Keratinocyte (primary cell): ENCODE data around the gene MSI2. TPM values are rescaled to one million over a fixed set of nuclear protein-coding genes. Genes with fewer than 3 reads are reported as not detected.

Experiments
- DNase-seq: peaks from one replicate; pipeline ENCODE4 v3.0.0-alpha.2; 2011; ENCODE audit warnings: low read depth, missing footprints, low spot score
- FAIRE-seq: peaks from 2 replicates; lab custom pipeline; 2011; peaks lifted over from hg19 to GRCh38; lab: Jason Lieb, UNC
- H2AFZ ChIP-seq: 2 replicates; pipeline ENCODE4 v1.6.0; 2012; ENCODE audit warnings: low read length, control low read depth, inconsistent platforms; ENCODE audit not compliant: control insufficient read depth
- H3K27ac ChIP-seq: 2 replicates; pipeline ENCODE4 v1.5.1; 2011; ENCODE audit warnings: low read length; ENCODE audit not compliant: control insufficient read depth, insufficient read depth
- H3K27me3 ChIP-seq: 3 replicates; pipeline ENCODE4 v1.6.0; 2011; ENCODE audit warnings: low read length; ENCODE audit not compliant: control insufficient read depth, insufficient read depth; ENCODE audit errors: extremely low read depth
- H3K36me3 ChIP-seq, 2 experiments: 2 replicates in 1 of 2; 3 replicates in 1 of 2; pipeline ENCODE4 v1.5.1; 2011; ENCODE audit warnings: low read length in 2 of 2, mild to moderate bottlenecking in 1 of 2; ENCODE audit not compliant: control insufficient read depth in 2 of 2, insufficient read depth in 2 of 2; ENCODE audit errors: extremely low read depth in 1 of 2
- H3K4me1 ChIP-seq: 3 replicates; pipeline ENCODE4 v1.5.1; 2011; ENCODE audit warnings: low read length; ENCODE audit not compliant: control insufficient read depth, insufficient read depth; ENCODE audit errors: extremely low read depth
- H3K4me2 ChIP-seq: 3 replicates; pipeline ENCODE4 v1.6.0; 2011; ENCODE audit warnings: low read depth, low read length; ENCODE audit not compliant: control insufficient read depth, insufficient read depth; ENCODE audit errors: extremely low read depth
- H3K4me3 ChIP-seq, 3 experiments: fragments of 200-600 bp in 1 of 3; sonication (generic) in 1 of 3; 2 replicates in 2 of 3; 3 replicates in 1 of 3; pipeline ENCODE4 v1.5.1; 2011 to 2016; ENCODE audit warnings: low read length in 3 of 3, mild to moderate bottlenecking in 3 of 3, control low read depth in 2 of 3, inconsistent platforms in 1 of 3, low read depth in 1 of 3, mixed read lengths in 1 of 3, mixed run types in 1 of 3, moderate library complexity in 1 of 3; ENCODE audit not compliant: control insufficient read depth in 2 of 3, insufficient read depth in 2 of 3; ENCODE audit errors: extremely low read depth in 1 of 3
- H3K79me2 ChIP-seq: 2 replicates; pipeline ENCODE4 v1.6.0; 2012; ENCODE audit warnings: low read length; ENCODE audit not compliant: control insufficient read depth, insufficient read depth
- H3K9ac ChIP-seq: 3 replicates; pipeline ENCODE4 v1.6.0; 2011; ENCODE audit warnings: low read length; ENCODE audit not compliant: control insufficient read depth, insufficient read depth; ENCODE audit errors: extremely low read depth
- H3K9me1 ChIP-seq: 3 replicates; pipeline ENCODE4 v1.6.0; 2011; ENCODE audit warnings: low read length; ENCODE audit not compliant: control insufficient read depth, insufficient read depth; ENCODE audit errors: extremely low read depth
- H3K9me3 ChIP-seq: 2 replicates; pipeline ENCODE4 v1.5.1; 2012; ENCODE audit warnings: low read depth, low read length; ENCODE audit not compliant: control insufficient read depth
- H4K20me1 ChIP-seq: 3 replicates; pipeline ENCODE4 v1.6.0; 2011; ENCODE audit warnings: low read length; ENCODE audit not compliant: control insufficient read depth, insufficient read depth; ENCODE audit errors: extremely low read depth
- CTCF ChIP-seq, 3 experiments: IDR thresholded peaks in 1 of 3; conservative IDR thresholded peaks in 1 of 3; optimal IDR thresholded peaks in 1 of 3; 2 replicates in 2 of 3; 3 replicates in 1 of 3; pipeline versions ENCODE3 to v1.5.1; 2011; ENCODE audit warnings: low read length in 3 of 3, mild to moderate bottlenecking in 3 of 3, moderate library complexity in 2 of 3, control low read depth in 1 of 3, inconsistent platforms in 1 of 3; ENCODE audit not compliant: insufficient read depth in 2 of 3; ENCODE audit errors: extremely low read depth in 1 of 3
- EZH2 ChIP-seq: IDR thresholded peaks from one replicate; pipeline ENCODE4 v1.6.1; 2012; ENCODE audit warnings: inconsistent platforms, mild to moderate bottlenecking, low read length, moderate library complexity
- dilution Hi-C: fragments of 300-500 bp; cut with MboI; formaldehyde crosslinking; loops from one replicate; pipeline ENCODE4 v1.7.0; 2020; ENCODE audit warnings: low sequenced_read_pairs; ENCODE audit not compliant: extremely low pct_ligation_motif_present
- polyA plus RNA-seq, 5 experiments: library from polyadenylated mRNA; depleted of rRNA in 3 of 5; stranded (reverse) in 3 of 5; stranded (forward) in 1 of 5; unstranded in 1 of 5; fragments of >200 nt; gene quantifications; 1 replicate in 1 of 5; 2 replicates in 3 of 5; 3 replicates in 1 of 5; pipeline versions ENCODE4 v1.2.1 to v1.2.3, GENCODE V29; 2011 to 2012; ENCODE audit warnings: missing spikeins in 2 of 5, low read depth in 1 of 5, low replicate concordance in 1 of 5

The MSI2 gene
- polyA plus RNA-seq, 1 donor (not counting 4 experiments of a cell fraction or from before 2014, with no cell fraction given): 22.3 TPM

GRCh38 chr17:57532556-57532955 lies 276.2 kb downstream of the MSI2 start:
- no peak overlapping the region for H3K4me2 ChIP-seq
- TF ChIP-seq CTCF (optimal IDR thresholded peaks at IDR 0.05 in 1 of 3, IDR thresholded peaks at IDR 0.05 in 1 of 3, conservative IDR thresholded peaks at IDR 0.05 in 1 of 3; ENCODE audit: extremely low read depth in 1 of 3, insufficient read depth in 2 of 3, low read length in 3 of 3): no peak
- TF ChIP-seq EZH2: no peak
- H3K9me1 ChIP-seq: no peaks in the 10 kb centered on the region
- H3K4me1 ChIP-seq: no peaks in the 10 kb centered on the region
- H4K20me1 ChIP-seq: no peaks in the 10 kb centered on the region
- no peak overlapping the region for H3K27ac ChIP-seq
- H3K4me3 ChIP-seq: no peak overlapping the region
- no peaks in the 10 kb centered on the region for H3K9me3 ChIP-seq
- no peak overlapping the region for H3K9ac ChIP-seq
- DNase-seq (no peak), FAIRE-seq (no peak)
- H2AFZ ChIP-seq: no peak overlapping the region
- H3K36me3 ChIP-seq: no peaks in the 10 kb centered on the region
- H3K27me3 ChIP-seq: no peaks in the 10 kb centered on the region
- dilution Hi-C loops: no loop called here
- H3K79me2 ChIP-seq: no peaks in the 10 kb centered on the region

- Histone ChIP-seq H3K79me2 (no peaks in the 10 kb centered on the region), H3K9me1 (no peaks in the 10 kb centered on the region), H3K36me3 (no peaks in the 10 kb centered on the region), H3K4me3 (no peak overlapping the region), H3K4me1 (no peaks in the 10 kb centered on the region), H2AFZ (no peak overlapping the region), H3K27ac (no peak overlapping the region), H3K27me3 (no peaks in the 10 kb centered on the region), H3K4me2 (no peak overlapping the region), H3K9me3 (no peaks in the 10 kb centered on the region), H4K20me1 (no peaks in the 10 kb centered on the region), H3K9ac (no peak overlapping the region)
- dilution Hi-C loops: no loop called here
- FAIRE-seq (no peak), DNase-seq (no peak)
- TF ChIP-seq EZH2 (no peak), CTCF (optimal IDR thresholded peaks at IDR 0.05 in 1 of 3, IDR thresholded peaks at IDR 0.05 in 1 of 3, conservative IDR thresholded peaks at IDR 0.05 in 1 of 3; ENCODE audit: extremely low read depth in 1 of 3, insufficient read depth in 2 of 3, low read length in 3 of 3) (no peak)
Observed at GRCh38 chr17:57532966-57533365, 276.6 kb downstream of the MSI2 start.
